ENCODE data around the gene LOXL1.

The LOXL1 gene, protein sequence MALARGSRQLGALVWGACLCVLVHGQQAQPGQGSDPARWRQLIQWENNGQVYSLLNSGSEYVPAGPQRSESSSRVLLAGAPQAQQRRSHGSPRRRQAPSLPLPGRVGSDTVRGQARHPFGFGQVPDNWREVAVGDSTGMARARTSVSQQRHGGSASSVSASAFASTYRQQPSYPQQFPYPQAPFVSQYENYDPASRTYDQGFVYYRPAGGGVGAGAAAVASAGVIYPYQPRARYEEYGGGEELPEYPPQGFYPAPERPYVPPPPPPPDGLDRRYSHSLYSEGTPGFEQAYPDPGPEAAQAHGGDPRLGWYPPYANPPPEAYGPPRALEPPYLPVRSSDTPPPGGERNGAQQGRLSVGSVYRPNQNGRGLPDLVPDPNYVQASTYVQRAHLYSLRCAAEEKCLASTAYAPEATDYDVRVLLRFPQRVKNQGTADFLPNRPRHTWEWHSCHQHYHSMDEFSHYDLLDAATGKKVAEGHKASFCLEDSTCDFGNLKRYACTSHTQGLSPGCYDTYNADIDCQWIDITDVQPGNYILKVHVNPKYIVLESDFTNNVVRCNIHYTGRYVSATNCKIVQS

GRCh38 chr15:73926219-73927002 lies at the start of gene LOXL1:
TSS of gene LOXL1 (plus strand) at chr15:73926462. CDS start at chr15:73926784, 322 bp downstream.
- DNase-seq (ENCODE audit: low read depth in 2 of 2): peak; percentile 66 to 68

GRCh38 chr15:73879426-73879825 lies 46.8 kb upstream of the LOXL1 start:
- no peak for DNase-seq (ENCODE audit: low read depth in 2 of 2)

DNA sequence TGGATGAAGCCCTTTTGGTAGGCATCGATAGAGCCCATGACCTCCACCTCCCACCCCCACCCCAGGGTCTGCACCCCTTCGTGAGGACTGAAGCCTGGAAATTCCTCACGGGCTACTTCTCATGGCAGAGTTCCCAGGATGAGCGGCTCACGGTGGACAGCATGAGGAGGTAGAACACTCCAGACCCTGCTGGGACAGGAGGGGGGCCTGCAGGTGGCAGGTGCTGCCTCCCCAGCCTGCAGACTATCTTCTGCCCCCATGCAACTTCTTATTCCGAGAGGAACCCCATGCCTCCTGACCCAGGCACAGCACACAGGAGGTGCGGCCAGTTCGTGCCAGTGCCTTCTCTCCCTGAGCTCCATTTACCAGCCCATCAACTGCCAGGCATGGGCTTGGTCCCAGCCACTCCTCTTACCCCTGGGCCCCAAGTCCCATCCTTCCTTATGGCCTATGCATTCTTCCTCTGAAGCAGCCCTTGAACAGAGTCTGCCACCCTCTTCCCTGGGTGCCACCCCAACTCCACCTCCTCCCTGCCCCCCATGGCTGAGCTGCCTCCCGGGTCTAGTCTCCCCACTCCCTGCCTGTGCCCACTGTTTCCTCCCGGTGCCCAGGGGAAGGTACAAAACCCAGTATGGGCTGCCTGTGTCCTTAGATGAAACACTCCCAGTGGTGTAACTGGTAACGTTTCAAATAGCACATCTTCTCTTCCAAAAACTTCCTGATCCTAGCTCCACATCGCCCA lies 44.5 kb upstream of the LOXL1 start:
- DNase-seq (ENCODE audit: low read depth in 2 of 2): no peak

- no peak for DNase-seq (ENCODE audit: low read depth in 2 of 2)
These were observed 43.4 kb upstream of the LOXL1 start for GRCh38 chr15:73882761-73883419.

- no peak for DNase-seq (ENCODE audit: low read depth in 2 of 2)
These were observed 42.1 kb upstream of the LOXL1 start for GRCh38 chr15:73884159-73884558.

DNA sequence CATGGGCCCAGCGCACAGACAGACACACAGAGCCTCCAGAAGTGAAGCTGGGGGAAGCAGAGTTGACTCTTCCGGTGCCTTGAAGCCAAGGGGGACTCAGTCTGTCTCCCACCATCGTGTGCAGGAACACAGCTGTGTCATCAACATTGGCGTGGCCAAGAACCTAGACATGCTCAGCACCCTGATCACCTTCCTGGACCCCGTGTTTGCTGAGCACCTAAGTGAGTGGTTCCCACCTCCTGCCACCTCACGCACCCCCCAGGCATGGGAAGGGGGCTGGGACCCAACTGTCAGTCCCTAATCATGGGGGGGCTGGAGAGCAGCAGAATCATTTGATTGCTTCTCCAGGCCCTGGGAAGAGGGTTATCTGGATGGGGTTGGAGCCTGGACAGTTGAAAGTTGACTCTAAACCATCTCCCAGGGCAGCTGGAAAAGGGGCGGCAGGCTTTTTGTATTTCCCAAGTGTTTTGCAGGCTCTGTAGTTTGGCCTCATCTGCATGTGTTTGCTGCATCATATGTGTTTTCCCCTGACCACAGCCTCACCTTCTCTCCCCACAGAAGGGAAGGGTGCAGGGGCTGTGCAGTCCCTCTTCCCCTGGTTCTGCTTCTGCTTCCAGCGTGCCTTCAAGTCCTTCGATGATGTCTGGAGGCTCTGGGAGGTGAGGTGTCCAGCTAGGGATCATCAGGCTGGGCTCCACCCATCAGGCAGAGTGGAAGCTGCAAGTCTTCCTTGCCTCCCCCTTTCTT lies 40.1 kb upstream of the LOXL1 start:
- no peak for DNase-seq (ENCODE audit: low read depth in 2 of 2)

- DNase-seq (ENCODE audit: low read depth in 2 of 2): no peak
These were observed 39.4 kb upstream of the LOXL1 start for GRCh38 chr15:73886717-73887345.

GRCh38 chr15:73887481-73887880 lies 38.8 kb upstream of the LOXL1 start:
- DNase-seq (ENCODE audit: low read depth in 2 of 2): no peak

GRCh38 chr15:73888224-73889041 lies 37.8 kb upstream of the LOXL1 start:
- no peak for DNase-seq (ENCODE audit: low read depth in 2 of 2)

DNA sequence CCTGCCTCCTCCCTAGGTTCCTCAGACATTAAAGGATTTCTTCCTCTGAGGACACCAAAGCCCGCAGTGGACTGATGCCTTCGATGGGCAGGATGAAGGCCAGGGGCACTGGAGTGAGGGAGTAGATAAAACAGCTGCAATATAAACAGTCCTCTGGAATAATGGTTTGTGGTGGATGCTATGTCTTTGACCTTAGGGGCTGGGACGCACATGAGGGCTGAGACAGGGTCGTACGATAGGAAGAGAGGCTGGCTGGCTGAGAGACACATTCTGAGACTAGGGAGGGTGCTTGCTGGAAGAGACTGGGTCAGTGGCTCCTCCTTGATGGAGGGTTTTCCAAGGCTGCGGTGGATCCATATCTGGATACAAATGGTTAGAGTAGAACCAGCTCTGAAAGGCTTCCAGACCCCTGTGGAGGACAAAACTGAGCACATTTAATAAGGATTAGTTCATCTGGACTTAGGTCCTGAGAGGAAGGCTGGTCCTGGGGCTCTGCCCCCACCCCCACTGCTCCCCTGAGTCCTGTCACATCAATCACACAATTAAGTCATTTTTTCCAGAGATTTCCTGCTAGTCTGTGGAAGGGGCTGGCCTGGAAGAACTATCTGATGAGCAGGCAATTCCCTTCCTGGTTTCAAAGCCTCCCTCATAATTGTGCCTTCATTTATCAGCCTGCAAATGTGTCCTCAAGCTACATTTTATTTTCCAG lies 37.1 kb upstream of the LOXL1 start:
- DNase-seq (ENCODE audit: low read depth in 2 of 2): no peak

DNA sequence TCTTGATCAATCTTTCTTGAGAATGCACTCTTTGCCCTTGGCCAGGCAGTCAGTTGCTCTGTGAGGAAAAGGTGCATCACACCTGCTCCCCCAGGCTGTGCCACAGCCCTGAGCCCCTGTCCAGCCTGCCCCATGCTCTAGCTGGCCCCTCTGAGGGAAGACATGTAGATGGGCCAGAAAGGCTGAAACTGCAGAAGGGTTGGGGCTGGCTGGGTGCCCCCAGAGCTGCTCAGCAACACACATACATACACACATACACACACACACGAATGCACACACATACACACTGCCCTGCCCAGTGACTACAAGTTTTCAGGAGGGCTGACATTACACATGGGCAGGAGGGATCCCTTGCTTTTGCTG lies 36.5 kb upstream of the LOXL1 start:
- DNase-seq (ENCODE audit: low read depth in 2 of 2): no peak

GRCh38 chr15:73891328-73892315 lies 34.6 kb upstream of the LOXL1 start:
- no peak for DNase-seq (ENCODE audit: low read depth in 2 of 2)

GRCh38 chr15:73892446-73893226 lies 33.6 kb upstream of the LOXL1 start:
- DNase-seq (ENCODE audit: low read depth in 2 of 2): no peak

GRCh38 chr15:73894133-73894814 lies 32.0 kb upstream of the LOXL1 start:
- no peak for DNase-seq (ENCODE audit: low read depth in 2 of 2)

GRCh38 chr15:73897441-73898261 lies 28.6 kb upstream of the LOXL1 start:
- DNase-seq (ENCODE audit: low read depth in 2 of 2): no peak

Measured in fibroblast of skin of left quadriceps (primary cell).